CD4-positive, CD25-positive, alpha-beta regulatory T cell (primary cell): Measurements from ENCODE around the gene LYZL2. TPM values are rescaled to one million over a fixed set of nuclear protein-coding genes. Genes with fewer than 3 reads are reported as not detected.

Experiments
- ATAC-seq, 2 donors: fragments of 150-1000 bp; cut with Tn5 transposase; one replicate each; pipeline ENCODE4 v1.10.0; 2021; ENCODE audit warnings: low read depth in 2 of 2, moderate number of reproducible peaks in 2 of 2, moderate library complexity in 1 of 2
- DNase-seq, 3 donors: peaks; one replicate each; pipeline versions ENCODE4 v3.0.0 to v3.0.0-alpha.2; 2012 to 2022; ENCODE audit warnings: mixed read lengths in 1 of 3
- H3K27ac ChIP-seq: one replicate; pipeline ENCODE4 v1.7.0; 2013; ENCODE audit warnings: mild to moderate bottlenecking, low read length; ENCODE audit not compliant: insufficient read depth, poor library complexity, severe bottlenecking
- H3K27me3 ChIP-seq: one replicate; pipeline ENCODE4 v1.7.0; 2013; ENCODE audit warnings: low read length; ENCODE audit not compliant: control insufficient read depth, insufficient read depth
- H3K36me3 ChIP-seq: one replicate; pipeline ENCODE4 v1.7.0; 2013; ENCODE audit warnings: mild to moderate bottlenecking, low read length, moderate library complexity; ENCODE audit not compliant: control insufficient read depth, insufficient read depth
- H3K4me1 ChIP-seq: 2 replicates; pipeline ENCODE4 v1.7.0; 2013; ENCODE audit warnings: mild to moderate bottlenecking, low read length; ENCODE audit not compliant: insufficient read depth, control insufficient read depth, poor library complexity, severe bottlenecking
- H3K4me3 ChIP-seq: one replicate; pipeline ENCODE4 v1.7.0; 2013; ENCODE audit warnings: low read depth, mild to moderate bottlenecking, low read length, moderate library complexity
- H3K9me3 ChIP-seq, 2 experiments: 1 replicate in 1 of 2; 2 replicates in 1 of 2; pipeline ENCODE4 v1.7.0; 2013; ENCODE audit warnings: low read length in 2 of 2, mild to moderate bottlenecking in 1 of 2, moderate library complexity in 1 of 2; ENCODE audit not compliant: control insufficient read depth in 2 of 2
- H3K27ac Mint-ChIP-seq, 3 donors: one replicate each; pipeline ENCODE4 v1.8.0; 2020 to 2022; ENCODE audit warnings: mild to moderate bottlenecking in 3 of 3, mixed read lengths in 3 of 3, moderate library complexity in 2 of 3
- H3K27me3 Mint-ChIP-seq: one replicate; pipeline ENCODE4 v1.8.0; 2022; ENCODE audit warnings: mild to moderate bottlenecking, mixed read lengths
- H3K36me3 Mint-ChIP-seq: one replicate; pipeline ENCODE4 v1.8.0; 2020; ENCODE audit warnings: mixed read lengths
- H3K4me1 Mint-ChIP-seq, 4 donors: one replicate each; pipeline ENCODE4 v1.8.0; 2020 to 2022; ENCODE audit warnings: mixed read lengths in 4 of 4, mild to moderate bottlenecking in 1 of 4
- H3K4me3 Mint-ChIP-seq, 4 donors: one replicate each; pipeline ENCODE4 v1.8.0; 2020 to 2022; ENCODE audit warnings: mild to moderate bottlenecking in 4 of 4, mixed read lengths in 4 of 4, moderate library complexity in 3 of 4
- H3K9me3 Mint-ChIP-seq, 7 donors: one replicate each; pipeline ENCODE4 v1.8.0; 2020 to 2022; ENCODE audit warnings: mixed read lengths in 7 of 7, mild to moderate bottlenecking in 3 of 7, moderate library complexity in 2 of 7
- polyA plus RNA-seq, 4 donors: library from polyadenylated mRNA; unstranded; fragments of 300-500 nt; fragmentation: Illumina TruSeq; gene quantifications; one replicate each; pipeline ENCODE4 v1.2.3, GENCODE V29; 2021
- total RNA-seq: library from RNA; stranded (reverse); gene quantifications from one replicate; pipeline ENCODE4 v1.2.3, GENCODE V29; 2022

The LYZL2 gene
- total and polyA plus RNA-seq, 5 donors from 2014 or later: not detected

DNA sequence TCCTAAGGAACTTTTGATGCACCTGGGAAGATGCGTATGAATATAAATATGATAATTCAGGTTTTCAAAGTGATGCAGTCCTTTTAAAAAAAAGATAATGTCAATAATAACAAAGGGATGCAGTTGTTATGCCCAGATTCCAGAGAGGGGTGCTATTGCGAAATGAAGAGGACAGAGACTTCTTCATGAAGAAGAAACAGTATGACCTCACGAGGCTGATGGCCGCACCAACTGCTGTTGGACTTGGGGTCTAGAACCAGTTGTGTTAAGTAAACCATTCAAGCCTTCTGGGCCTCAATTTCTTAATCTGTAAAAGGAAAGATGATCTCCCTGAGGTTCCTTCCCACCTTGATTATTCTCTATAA lies 55.1 kb downstream of the LYZL2 start:
- no peak overlapping the region for H3K4me3 ChIP-seq
- Mint-ChIP-seq H3K27me3 (peaks cover 33% of the 10 kb centered on the region), H3K27ac (no peak overlapping the region), H3K36me3 (no peaks in the 10 kb centered on the region), H3K9me3 (peaks cover 0 to 2% (median 0%) of the 10 kb centered on the region in 7 donors), H3K4me3 (no peak overlapping the region), H3K4me1 (no peaks in the 10 kb centered on the region)
- peaks cover 8% of the 10 kb centered on the region for H3K27me3 ChIP-seq
- DNase-seq (no peak), ATAC-seq (no peak)
- no peaks in the 10 kb centered on the region for H3K4me1 ChIP-seq
- no peak overlapping the region for H3K27ac ChIP-seq
- H3K36me3 ChIP-seq: no peaks in the 10 kb centered on the region
- H3K9me3 ChIP-seq: no peaks in the 10 kb centered on the region

DNA sequence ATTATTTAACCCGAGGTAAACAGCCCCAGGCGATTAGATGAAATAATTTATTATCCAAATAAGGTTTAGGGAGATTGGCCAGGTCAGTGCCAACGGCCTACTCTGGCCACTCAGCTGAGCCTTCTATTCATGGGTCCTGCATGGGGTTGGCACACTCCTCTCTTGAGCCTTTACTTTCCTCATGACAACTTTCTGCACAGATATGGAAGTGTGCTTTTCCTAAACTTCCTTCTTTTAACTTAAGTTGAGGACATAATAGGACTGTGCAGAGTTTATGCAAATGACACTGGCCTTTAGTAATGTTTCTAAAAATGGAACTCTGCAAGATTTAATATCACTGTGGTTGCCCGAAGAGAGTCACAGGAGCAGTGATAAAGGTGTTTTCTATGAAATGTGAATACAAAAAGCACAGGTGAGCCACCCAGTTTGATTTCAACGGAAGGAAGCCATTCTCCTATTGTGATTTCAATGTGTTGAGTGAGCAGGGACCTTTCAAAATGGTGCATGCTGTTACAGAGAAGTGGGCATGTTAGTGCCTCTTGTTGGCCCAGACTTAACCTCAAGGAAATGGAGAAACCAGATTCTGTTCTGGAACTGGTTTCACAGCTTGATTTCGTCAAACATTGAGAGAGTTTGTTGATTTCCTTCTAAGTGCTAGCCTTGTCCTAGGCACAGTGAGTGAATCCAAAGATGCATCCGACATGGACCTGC lies 55.7 kb downstream of the LYZL2 start:
- no peak overlapping the region for H3K4me3 ChIP-seq
- no peaks in the 10 kb centered on the region for H3K9me3 ChIP-seq
- peaks cover 8% of the 10 kb centered on the region for H3K27me3 ChIP-seq
- no peaks in the 10 kb centered on the region for H3K4me1 Mint-ChIP-seq
- H3K4me3 Mint-ChIP-seq: no peak overlapping the region
- no peak overlapping the region for H3K27ac Mint-ChIP-seq
- ATAC-seq (no peak), DNase-seq (no peak)
- H3K9me3 Mint-ChIP-seq: peaks cover 0 to 2% (median 0%) of the 10 kb centered on the region in 7 donors
- H3K27ac ChIP-seq: no peak overlapping the region
- H3K36me3 ChIP-seq: no peaks in the 10 kb centered on the region
- H3K36me3 Mint-ChIP-seq: no peaks in the 10 kb centered on the region
- H3K4me1 ChIP-seq: no peaks in the 10 kb centered on the region
- H3K27me3 Mint-ChIP-seq: peaks cover 30% of the 10 kb centered on the region

DNA sequence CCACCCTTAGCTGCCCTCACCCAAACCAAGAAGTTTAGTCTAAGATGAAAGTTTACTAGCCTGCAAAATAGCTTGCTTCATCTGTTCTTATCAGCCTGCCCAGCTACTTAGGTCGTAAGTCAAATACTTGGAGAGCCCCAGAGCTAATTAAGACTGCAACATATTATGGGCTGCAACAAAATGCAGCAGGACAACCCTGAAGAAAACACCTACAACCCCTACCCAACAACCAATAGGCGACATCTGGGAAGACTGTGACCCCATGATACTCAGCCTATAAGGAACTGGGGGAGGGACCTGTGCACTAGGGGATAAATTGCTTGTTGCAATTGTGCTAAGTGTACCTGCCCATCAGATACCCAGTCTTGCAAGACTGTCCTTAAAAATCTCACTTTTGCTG lies 64.1 kb downstream of the LYZL2 start:
- ATAC-seq (no peak), DNase-seq (no peak)
- Histone ChIP-seq H3K36me3 (no peaks in the 10 kb centered on the region), H3K27me3 (peaks cover 6% of the 10 kb centered on the region), H3K27ac (no peak overlapping the region), H3K4me3 (no peak overlapping the region), H3K4me1 (no peaks in the 10 kb centered on the region), H3K9me3 (no peaks in the 10 kb centered on the region)
- no peaks in the 10 kb centered on the region for H3K4me1 Mint-ChIP-seq
- peaks cover 34% of the 10 kb centered on the region for H3K27me3 Mint-ChIP-seq
- peaks cover 0 to 2% (median 0%) of the 10 kb centered on the region in 7 donors for H3K9me3 Mint-ChIP-seq
- no peak overlapping the region for H3K27ac Mint-ChIP-seq
- H3K4me3 Mint-ChIP-seq: no peak overlapping the region
- no peaks in the 10 kb centered on the region for H3K36me3 Mint-ChIP-seq

DNA sequence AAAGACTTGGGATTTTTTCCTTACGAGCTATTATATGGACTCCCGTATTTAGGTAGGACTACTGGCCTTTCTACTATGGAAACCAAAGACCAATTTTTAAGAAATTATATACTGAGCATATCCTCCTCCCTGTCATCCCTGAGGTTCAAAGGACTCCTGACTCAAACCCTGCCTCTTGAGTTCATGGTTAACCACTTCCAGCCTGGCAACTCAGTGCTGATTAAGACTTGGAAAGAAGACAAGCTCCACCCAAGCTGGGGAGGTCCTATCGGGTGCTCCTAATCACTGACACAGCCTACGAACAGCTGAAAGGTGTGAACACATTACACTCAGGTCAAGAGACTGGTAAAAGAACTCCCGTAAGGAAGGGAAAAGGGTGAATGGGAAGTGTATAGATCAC lies 66.8 kb downstream of the LYZL2 start:
- Histone ChIP-seq H3K4me3 (no peak overlapping the region), H3K27me3 (peaks cover 2% of the 10 kb centered on the region), H3K4me1 (no peaks in the 10 kb centered on the region), H3K36me3 (no peaks in the 10 kb centered on the region), H3K27ac (no peak overlapping the region), H3K9me3 (no peaks in the 10 kb centered on the region)
- peak in 1 of 3 donors; percentile 58 for DNase-seq
- Mint-ChIP-seq H3K36me3 (no peaks in the 10 kb centered on the region), H3K4me3 (no peak overlapping the region), H3K9me3 (peaks cover 0 to 2% (median 0%) of the 10 kb centered on the region in 7 donors), H3K27me3 (peaks cover 18% of the 10 kb centered on the region), H3K4me1 (no peaks in the 10 kb centered on the region), H3K27ac (no peak overlapping the region)
- no peak for ATAC-seq

Other genes with a start within 250 kb of the LYZL2 start
- gene MAP3K8, start 195.6 kb downstream of the LYZL2 start, total RNA-seq: 31.0 TPM
- 1 to 10 TPM in 3 of 4 donors, under 1 TPM in 1; 0.69 to 1.4 (median 1.1) TPM for gene MAP3K8, start 195.6 kb downstream of the LYZL2 start, polyA plus RNA-seq